GM21529 (cell line): ENCODE measurements around the gene UBE2L5.
A peak's percentile ranks its signal among the peaks of the same experiment; 100 is the strongest.

ENCODE experiments used
- ATAC-seq: cut with Tn5 transposase; IDR thresholded peaks from one replicate; pipeline ENCODE4 v1.9.1; 2021; ENCODE audit not compliant: unreplicated experiment

Gene UBE2L5

GRCh38 chr13:30404207-30404606, 18.1 kb upstream of the UBE2L5 start:
- no peak for ATAC-seq

GRCh38 chr13:30406779-30407416, 15.4 kb upstream of the UBE2L5 start:
- ATAC-seq: no peak

GRCh38 chr13:30408319-30409101, 13.8 kb upstream of the UBE2L5 start:
- ATAC-seq: peak; percentile 89

- no peak for ATAC-seq
These were observed 12.2 kb upstream of the UBE2L5 start for GRCh38 chr13:30409886-30410704.

GRCh38 chr13:30410705-30411125, 11.6 kb upstream of the UBE2L5 start:
- no peak for ATAC-seq

GRCh38 chr13:30412346-30412745, 9.9 kb upstream of the UBE2L5 start:
- ATAC-seq: no peak

GRCh38 chr13:30413842-30414241, 8.5 kb upstream of the UBE2L5 start:
- no peak for ATAC-seq

- ATAC-seq: peak; percentile 77
These were observed 6.8 kb upstream of the UBE2L5 start for GRCh38 chr13:30415430-30416030.

GRCh38 chr13:30416471-30416870, 5.8 kb upstream of the UBE2L5 start:
- ATAC-seq: no peak

GRCh38 chr13:30418075-30418716, 4.1 kb upstream of the UBE2L5 start:
- no peak for ATAC-seq

- ATAC-seq: no peak
These were observed 3.4 kb upstream of the UBE2L5 start for GRCh38 chr13:30418717-30419459.

- peak; percentile 38 for ATAC-seq
These were observed 920 bp upstream of the UBE2L5 start for GRCh38 chr13:30421093-30422053.

GRCh38 chr13:30423891-30424290, 1.6 kb downstream of the UBE2L5 start:
- ATAC-seq: no peak

- no peak for ATAC-seq
These were observed 6.9 kb downstream of the UBE2L5 start for GRCh38 chr13:30429235-30429634.

GRCh38 chr13:30429721-30430694, 7.7 kb downstream of the UBE2L5 start:
- peak; percentile 76 for ATAC-seq

GRCh38 chr13:30431269-30431940, 9.1 kb downstream of the UBE2L5 start:
- ATAC-seq: no peak

- no peak for ATAC-seq
These were observed 13.7 kb downstream of the UBE2L5 start for GRCh38 chr13:30435911-30436451.
